Activated CD8-positive, alpha-beta memory T cell treated with anti-CD3 and anti-CD28 coated beads, Interleukin-2, amount 50 U/mL, for 4 hours (primary cell): ENCODE data around the gene SH3BGRL2.
"Not testable (repeated sequence)": the region's sequence is repeated elsewhere in the genome, so short reads cannot be mapped to it uniquely, and the experiment has no call there.

Experiments used
- DNase-seq: peaks from one replicate; pipeline ENCODE4 v3.0.0-alpha.2; 2020

SH3BGRL2 gene

DNA sequence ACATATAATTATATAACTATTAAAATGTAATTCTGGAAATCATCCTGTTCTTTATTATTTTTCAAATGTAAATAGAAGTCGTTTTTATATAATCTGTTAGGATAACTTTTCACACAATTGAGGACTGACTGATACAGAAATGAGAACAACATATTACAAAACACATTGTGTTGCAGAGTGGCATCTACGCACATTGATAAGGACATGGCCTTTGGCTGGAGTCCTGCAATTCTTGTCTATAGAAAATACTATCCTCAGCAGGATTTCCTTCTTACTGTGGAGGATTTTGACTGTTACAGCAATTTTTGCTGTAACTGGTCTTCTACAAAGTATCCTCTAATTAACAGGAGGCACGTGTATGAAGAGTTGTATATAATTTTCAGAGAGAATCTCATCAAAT lies 19.8 kb downstream of the SH3BGRL2 start:
- no peak for DNase-seq

GRCh38 chr6:79656134-79656533 lies 25.0 kb downstream of the SH3BGRL2 start:
- DNase-seq: no peak

DNA sequence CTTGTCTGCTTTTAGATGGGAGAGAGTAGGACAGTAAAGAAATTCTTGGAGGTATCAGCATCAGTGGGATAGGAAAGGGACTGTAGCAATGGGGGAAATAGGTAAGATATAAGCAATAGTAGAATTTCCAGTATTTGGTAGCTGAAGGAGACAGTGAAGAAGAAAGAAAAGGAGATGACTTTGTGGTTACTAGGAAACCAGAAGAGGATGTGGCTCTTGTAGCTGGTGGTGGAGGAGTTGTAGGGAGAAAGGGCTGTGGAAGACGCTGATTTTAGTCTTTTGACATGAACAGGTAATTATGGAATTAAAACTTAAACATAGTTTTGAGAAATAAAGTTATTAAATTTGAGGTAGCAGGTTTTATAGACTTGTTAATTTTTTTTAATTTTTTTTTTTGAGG lies 26.1 kb downstream of the SH3BGRL2 start:
- no peak for DNase-seq

DNA sequence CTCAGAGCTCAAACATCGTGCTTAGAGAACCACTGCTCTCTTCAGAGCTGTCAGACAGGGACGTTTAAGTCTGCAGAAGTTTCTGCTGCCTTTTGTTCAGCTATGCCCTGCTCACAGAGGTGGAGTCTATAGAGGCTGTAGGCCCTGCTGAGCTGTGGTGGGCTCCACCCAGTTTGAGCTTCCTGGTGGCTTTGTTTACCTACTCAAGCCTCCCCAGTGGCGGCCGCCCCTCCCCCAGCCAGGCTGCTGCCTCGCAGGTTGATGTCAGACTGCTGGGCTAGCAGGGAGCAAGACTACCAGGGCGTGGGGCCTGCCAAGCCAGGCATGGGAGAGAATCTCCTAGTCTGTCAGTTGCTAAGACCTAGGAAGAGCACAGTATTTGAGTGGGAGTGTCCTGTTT lies 32.5 kb downstream of the SH3BGRL2 start:
- DNase-seq: peak; percentile 28

DNA sequence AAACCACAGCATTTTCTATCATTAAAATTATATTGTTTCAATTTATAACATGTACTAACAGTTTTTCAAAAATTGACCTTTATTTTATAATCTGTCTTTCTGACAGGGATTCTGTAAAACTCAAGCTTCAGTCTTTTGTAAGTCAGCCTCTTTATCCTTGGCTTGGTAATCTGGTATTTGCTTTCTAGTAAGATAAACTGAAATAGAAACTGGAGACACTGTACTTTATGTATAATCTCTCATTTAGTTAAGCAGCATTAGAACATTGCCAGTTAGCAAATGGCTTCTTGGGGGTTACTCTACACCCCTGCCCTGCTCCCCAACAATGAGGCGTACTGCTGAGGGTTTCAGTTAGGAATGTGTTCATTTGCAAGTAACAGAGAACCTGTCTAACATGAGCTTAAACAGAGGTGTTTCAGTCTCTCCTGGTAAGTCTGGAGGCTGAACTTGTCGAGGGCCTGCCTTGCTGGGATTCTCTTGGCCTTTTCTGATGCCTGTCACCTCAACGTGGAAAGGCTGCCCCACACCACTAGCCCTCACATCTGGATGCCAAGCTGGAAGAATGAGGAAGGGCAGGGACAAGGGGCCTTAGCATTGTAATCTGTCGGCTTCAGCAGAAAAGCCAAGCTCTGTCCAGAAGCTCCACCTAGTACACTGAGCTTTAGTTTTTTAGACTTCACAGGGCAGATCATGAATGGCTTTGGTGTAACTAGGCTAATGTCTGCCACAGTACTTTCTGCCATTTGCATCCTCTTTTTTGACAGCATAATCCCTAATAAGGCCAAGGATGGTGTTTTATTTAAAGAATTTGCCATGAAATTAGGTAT lies 34.8 kb downstream of the SH3BGRL2 start:
- no peak for DNase-seq

GRCh38 chr6:79666634-79667033 lies 35.5 kb downstream of the SH3BGRL2 start:
- no peak for DNase-seq

DNA sequence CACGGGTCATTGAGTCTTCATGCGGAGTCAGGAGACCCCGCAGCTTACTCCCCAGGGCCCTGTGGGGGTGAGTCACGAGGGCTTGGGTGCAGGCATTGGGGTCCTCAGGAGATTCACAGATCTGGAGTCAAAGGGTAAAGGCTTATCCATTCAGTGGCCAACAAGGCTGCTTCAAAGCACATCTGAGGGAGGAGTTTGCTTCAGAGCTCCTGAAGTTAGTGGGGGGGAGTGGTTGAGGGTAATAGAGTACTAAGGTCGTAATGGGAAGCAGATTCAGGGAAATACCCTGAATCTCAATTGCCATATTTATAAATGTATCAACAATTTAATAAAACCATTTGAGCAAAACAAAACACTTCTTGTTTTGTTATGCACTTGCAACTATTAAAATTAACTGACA lies 37.3 kb downstream of the SH3BGRL2 start:
- no peak for DNase-seq

DNA sequence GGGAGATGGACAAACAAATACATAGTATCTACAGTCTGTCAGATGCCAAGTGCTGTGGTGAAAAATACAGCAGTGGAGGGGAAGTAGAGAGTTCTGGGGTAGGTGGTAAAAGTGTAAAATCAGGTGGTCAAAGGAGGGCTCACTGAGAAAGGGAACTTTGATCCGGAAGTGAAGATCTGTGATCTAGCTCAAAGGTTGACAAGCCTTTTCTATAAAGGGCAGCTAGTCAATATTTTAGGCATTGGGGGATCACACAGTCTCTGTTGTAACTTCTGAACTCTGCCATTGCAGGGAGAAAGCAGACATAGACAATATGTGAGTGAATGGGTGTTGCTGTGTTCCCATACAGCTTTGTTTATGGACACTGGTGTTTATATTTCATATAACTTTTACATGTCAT lies 38.6 kb downstream of the SH3BGRL2 start:
- DNase-seq: no peak

DNA sequence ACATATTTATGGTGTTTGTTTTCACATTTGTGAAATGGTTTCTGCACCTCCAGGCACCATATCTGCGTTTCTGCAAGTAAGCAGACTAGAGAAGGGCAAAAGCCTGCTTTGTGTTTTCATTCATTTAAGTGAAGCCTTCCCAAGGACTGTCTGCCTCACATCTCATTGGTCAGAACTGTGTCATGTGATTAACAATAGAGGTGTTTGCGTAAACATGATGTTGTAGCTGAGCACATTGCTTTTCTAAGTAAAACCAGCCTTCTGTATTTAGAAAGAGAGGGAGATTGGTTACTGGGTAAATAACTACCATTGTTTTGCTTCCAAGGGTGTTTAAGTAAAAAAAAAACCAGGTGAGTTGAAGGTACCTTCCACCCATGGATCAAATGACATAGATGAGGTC lies 39.7 kb downstream of the SH3BGRL2 start:
- DNase-seq: no peak

DNA sequence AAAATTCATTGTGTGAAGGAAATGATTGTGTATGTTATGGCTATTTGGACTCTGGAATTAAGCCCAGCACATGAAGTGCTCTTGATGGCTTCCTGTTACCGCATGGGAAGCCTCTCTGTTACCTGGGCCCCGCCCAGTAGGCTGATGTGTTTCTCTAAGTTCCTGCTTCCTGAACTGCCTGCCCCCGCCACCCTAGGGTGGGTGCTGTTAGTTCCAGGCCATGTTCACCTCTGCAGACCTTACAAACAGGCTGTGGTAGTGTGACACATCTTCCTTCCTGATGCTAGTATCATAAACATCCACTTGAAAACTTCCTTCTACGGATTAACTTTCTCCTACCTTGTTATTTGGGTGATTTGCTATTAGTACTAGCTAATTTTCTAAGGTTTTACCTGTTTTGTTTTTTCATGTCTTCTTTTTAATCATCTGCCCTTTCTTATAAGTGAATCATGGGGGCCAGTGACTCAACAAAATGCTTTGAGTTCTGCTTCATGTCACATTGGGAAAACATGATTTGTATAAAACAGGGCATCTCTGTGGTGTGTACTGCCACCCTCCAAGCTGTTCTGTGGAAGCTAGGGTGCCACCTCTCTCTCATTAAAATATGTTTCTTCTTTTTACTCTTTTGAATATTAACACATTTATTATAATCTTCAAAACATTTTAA lies 40.6 kb downstream of the SH3BGRL2 start:
- DNase-seq: peak; percentile 68

- no peak for DNase-seq
Observed at GRCh38 chr6:79672631-79673111, 41.5 kb downstream of the SH3BGRL2 start.

- no peak for DNase-seq
Observed at GRCh38 chr6:79673947-79674346, 42.8 kb downstream of the SH3BGRL2 start.

DNA sequence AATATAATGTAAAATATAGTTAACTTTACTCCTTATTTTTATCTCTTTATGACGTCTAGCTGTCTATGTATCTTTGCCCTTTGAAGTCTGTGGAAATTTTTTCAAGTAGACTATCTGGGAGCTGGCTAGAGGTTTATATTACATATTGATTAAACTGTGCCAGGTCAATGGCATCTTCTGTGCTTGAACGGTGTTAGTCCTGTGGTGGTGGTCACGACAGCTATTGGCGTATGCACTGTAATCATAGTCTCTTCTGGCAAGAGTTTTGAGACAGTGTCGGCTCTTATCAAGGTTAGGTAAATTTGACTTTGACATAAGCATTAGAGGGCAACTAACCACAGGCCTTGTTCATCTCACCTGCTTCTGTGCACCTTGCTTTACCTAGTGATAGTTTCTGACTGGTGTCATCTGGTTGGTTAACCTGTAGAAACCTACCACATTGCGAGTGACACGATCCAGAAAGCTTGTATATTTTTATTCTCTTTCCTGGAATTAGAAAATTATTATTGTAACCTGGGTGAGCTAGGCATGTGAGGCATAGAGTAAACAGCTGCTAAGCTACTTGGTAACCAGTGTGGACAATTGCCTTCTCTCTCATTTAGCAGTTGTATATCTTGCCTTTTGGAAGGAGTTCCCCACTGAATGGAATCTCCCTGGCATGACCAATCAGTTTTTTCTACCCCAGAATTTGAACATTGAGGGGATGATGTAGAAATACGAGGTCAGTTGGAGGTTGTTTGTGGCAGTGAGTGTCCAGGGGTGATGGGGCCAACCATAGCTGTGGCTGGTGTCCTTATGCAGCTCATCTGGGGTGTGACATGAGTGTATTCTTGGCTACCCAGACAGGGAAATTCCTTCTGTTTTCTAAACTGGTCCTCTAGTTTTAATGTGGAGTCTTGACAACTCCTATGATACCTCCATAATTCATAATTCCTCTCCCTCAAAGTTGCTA lies 45.9 kb downstream of the SH3BGRL2 start:
- no peak for DNase-seq

GRCh38 chr6:79682682-79683081 lies 51.6 kb downstream of the SH3BGRL2 start:
- DNase-seq: not testable (repeated sequence)

DNA sequence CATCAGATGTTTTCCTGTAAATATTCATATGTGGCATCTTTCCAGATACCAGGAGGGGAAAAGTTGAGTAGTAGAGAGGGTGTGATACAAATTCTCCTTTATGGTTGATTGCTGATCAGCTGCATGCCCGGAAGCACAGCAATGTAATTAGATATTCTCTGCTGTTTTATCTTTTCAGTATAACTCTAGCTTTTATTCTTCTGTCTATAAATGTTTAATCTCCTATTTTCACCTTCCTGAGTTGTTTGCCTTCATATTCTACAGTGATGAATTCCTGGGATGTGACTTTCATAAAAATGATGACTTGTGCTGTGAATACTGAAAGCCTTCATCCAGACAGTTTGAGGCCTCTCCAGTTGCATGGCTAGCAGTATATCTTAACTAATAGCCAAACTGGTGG lies 53.7 kb downstream of the SH3BGRL2 start:
- DNase-seq: no peak

- DNase-seq: no peak
Observed at GRCh38 chr6:79686707-79687309, 55.7 kb downstream of the SH3BGRL2 start.

- no peak for DNase-seq
Observed at GRCh38 chr6:79687759-79688158, 56.6 kb downstream of the SH3BGRL2 start.

GRCh38 chr6:79694156-79694555 lies 63.0 kb downstream of the SH3BGRL2 start:
- DNase-seq: no peak

- DNase-seq: no peak
Observed at GRCh38 chr6:79694623-79695343, 63.7 kb downstream of the SH3BGRL2 start.

GRCh38 chr6:79697430-79697829 lies 66.3 kb downstream of the SH3BGRL2 start:
- no peak for DNase-seq

DNA sequence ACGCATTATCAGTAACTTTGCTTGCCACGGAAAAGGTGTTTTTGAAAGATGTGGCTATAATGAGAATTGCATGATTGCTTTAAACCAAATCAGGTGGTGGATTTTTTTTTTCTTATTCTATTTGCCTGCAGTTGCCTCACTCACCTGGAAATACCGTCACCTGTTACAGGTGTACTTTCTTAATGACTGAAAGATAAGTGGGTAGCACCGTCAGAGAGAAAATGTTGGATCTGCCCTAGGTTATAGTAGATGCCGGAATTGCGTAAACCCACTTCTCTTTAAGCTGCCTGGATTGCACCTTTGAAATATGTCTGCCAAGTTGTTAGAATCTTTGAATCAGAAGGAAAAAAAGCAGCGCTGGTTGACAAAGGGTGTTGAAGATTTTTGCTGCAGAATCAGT lies 68.5 kb downstream of the SH3BGRL2 start:
- DNase-seq: no peak

DNA sequence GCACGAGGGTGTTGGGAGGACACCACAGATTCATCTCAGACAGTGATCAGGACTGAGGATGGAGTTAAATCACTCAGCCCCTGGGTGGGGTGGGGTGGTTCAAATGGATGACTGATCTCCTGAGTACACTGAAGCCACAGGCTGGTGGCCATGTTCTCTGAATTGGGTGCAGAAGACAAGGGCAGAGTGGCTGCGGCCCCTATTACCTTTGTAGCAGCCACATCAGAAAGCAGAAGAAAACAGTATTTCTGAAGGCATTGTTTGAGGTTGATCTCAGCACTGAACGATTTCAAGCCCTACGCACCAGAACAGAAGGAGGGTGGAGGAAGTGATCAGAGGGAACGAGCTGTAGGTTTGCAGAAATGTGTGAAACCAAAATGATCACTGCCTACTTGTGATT lies 71.6 kb downstream of the SH3BGRL2 start:
- DNase-seq: peak; percentile 26
